Spleen (tissue), 11 donors: ENCODE measurements around the gene IL17RD. TPM values are rescaled to one million over a fixed set of nuclear protein-coding genes. Genes with fewer than 3 reads are reported as not detected.

Source experiments
- DNase-seq: peaks from one replicate; pipeline ENCODE4 v3.0.0-alpha.2; 2020
- H3K27ac ChIP-seq, 8 donors: fragments of 200-600 bp; sonication (generic) in 7 of 8; 1 replicate in 4 of 8; 2 replicates in 4 of 8; pipeline versions ENCODE4 v1.5.0 to v1.8.0; 2016 to 2021; ENCODE audit warnings: inconsistent platforms in 4 of 8, mild to moderate bottlenecking in 4 of 8, moderate library complexity in 1 of 8
- H3K27me3 ChIP-seq, 7 donors: fragments of 200-600 bp; sonication (generic) in 6 of 7; replicated peaks in 1 of 7; 1 replicate in 4 of 7; 2 replicates in 3 of 7; pipeline versions ENCODE4 v1.5.0 to v1.8.0; 2016 to 2021; ENCODE audit warnings: inconsistent platforms in 3 of 7, mild to moderate bottlenecking in 1 of 7
- H3K36me3 ChIP-seq, 6 donors: fragments of 200-600 bp; sonication (generic) in 5 of 6; 1 replicate in 4 of 6; 2 replicates in 2 of 6; pipeline versions ENCODE4 v1.5.0 to v1.8.0; 2016 to 2021; ENCODE audit warnings: inconsistent platforms in 2 of 6
- H3K4me1 ChIP-seq, 6 donors: fragments of 200-600 bp; sonication (generic) in 5 of 6; 1 replicate in 3 of 6; 2 replicates in 3 of 6; pipeline versions ENCODE4 v1.5.0 to v1.8.0; 2016 to 2021; ENCODE audit warnings: inconsistent platforms in 3 of 6
- H3K4me3 ChIP-seq, 8 donors: fragments of 200-600 bp; sonication (generic) in 7 of 8; 1 replicate in 4 of 8; 2 replicates in 4 of 8; pipeline versions ENCODE4 v1.5.0 to v1.8.0; 2016 to 2021; ENCODE audit warnings: inconsistent platforms in 4 of 8, mild to moderate bottlenecking in 4 of 8, moderate library complexity in 2 of 8
- H3K9me3 ChIP-seq, 8 donors: fragments of 200-600 bp; sonication (generic) in 7 of 8; 1 replicate in 4 of 8; 2 replicates in 4 of 8; pipeline versions ENCODE4 v1.5.0 to v1.8.0; 2016 to 2021; ENCODE audit warnings: inconsistent platforms in 4 of 8
- CTCF ChIP-seq, 11 experiments: fragments of 200-600 bp in 7 of 11; fragments of 450-650 bp in 4 of 11; sonication (generic) in 4 of 11; IDR thresholded peaks in 8 of 11; conservative IDR thresholded peaks in 3 of 11; 1 replicate in 7 of 11; 2 replicates in 4 of 11; pipeline versions ENCODE4 v1.4.0 to v1.8.0; 2016 to 2021; ENCODE audit warnings: antibody characterized with exemption in 11 of 11, inconsistent platforms in 4 of 11, mild to moderate bottlenecking in 1 of 11
- POLR2A ChIP-seq, 3 donors: fragments of 450-650 bp; IDR thresholded peaks; one replicate each; pipeline ENCODE4 v1.5.1; 2017; ENCODE audit warnings: antibody characterized with exemption in 3 of 3, mild to moderate bottlenecking in 1 of 3
- POLR2AphosphoS5 ChIP-seq, 3 donors: sonication (generic); formaldehyde crosslinking; IDR thresholded peaks; one replicate each; pipeline ENCODE4 v1.5.1; 2017; ENCODE audit warnings: antibody characterized with exemption in 3 of 3
- WGBS, 5 donors: extraction: QIAGEN DNeasy Blood & Tissue Kit in 3 of 5; methylation state at CpG; one replicate each; pipeline versions ENCODE4 v1.1.5 to v1.1.7; 2013 to 2018; 5-methylcytosine and 5-hydroxymethylcytosine counted together
- intact Hi-C: fragments of 100-400 bp; cut with DNase I; formaldehyde crosslinking; loops from one replicate; pipeline ENCODE4 v1.15.0; 2023; ENCODE audit warnings: low total_unique reads
- polyA plus RNA-seq, 3 donors: library from polyadenylated mRNA; stranded (reverse); fragments of 200-250 nt; gene quantifications; one replicate each; pipeline ENCODE4 v1.2.1, GENCODE V29; 2013
- total RNA-seq, 7 donors: library from RNA; depleted of rRNA in 3 of 7; stranded (reverse); fragments of >200 nt in 3 of 7; fragmentation: NEBNext Ultra II Directional in 4 of 7; extraction: Animal tissue kit (Norgen Biotek cat#: 25700) in 4 of 7; gene quantifications; one replicate each; pipeline versions ENCODE4 v1.1.0 to v1.2.1, GENCODE V29; 2016 to 2021
- donor health status: healthy with polysubstance abuse.
- donor health status: DM: no; HTN: no; CAD: no; lungs with moderate emphysema.
- donor health status: DM: no; HTN: no; CAD: no.
- donor health status: Bipolar disorder and iron deficiency.
- donor health status: healthy.
- donor health status: DM: no; HTN: no; CAD: no.
- donor health status: DM: yes; HTN: yes; CAD: no.

Gene IL17RD
- total and polyA plus RNA-seq, 10 donors, result 0.20 to 15.9 (median 2.8) TPM

- Histone ChIP-seq H3K9me3 (no peaks in the 10 kb centered on the region), H3K27me3 (peaks cover 0 to 82% (median 17%) of the 10 kb centered on the region in 7 donors), H3K36me3 (no peaks in the 10 kb centered on the region), H3K4me1 (peaks cover 12 to 62% (median 39%) of the 10 kb centered on the region in 6 donors), H3K4me3 (no peak overlapping the region), H3K27ac (peak overlapping the region in 5 of 8 donors; percentile 6 to 56 (median 34))
- 51 to 57% (median 53%) methylated on average over 5 of the region's 5 CpGs for WGBS, 5 donors
- TF ChIP-seq POLR2AphosphoS5 (IDR thresholded peaks at IDR 0.05) (no peak), CTCF (IDR thresholded peaks at IDR 0.05 in 8 of 11, conservative IDR thresholded peaks at IDR 0.05 in 3 of 11) (no peak)
- DNase-seq, result no peak
- intact Hi-C loops, result no loop called here
Measured at GRCh38 chr3:57160765-57161538, 4.2 kb downstream of the IL17RD start.

GRCh38 chr3:57160076-57160764 is 4.9 kb downstream of the IL17RD start:
- Histone ChIP-seq H3K36me3 (no peaks in the 10 kb centered on the region), H3K9me3 (no peaks in the 10 kb centered on the region), H3K27ac (peak overlapping the region in 5 of 8 donors; percentile 11 to 56 (median 34)), H3K4me3 (no peak overlapping the region), H3K4me1 (peaks cover 12 to 56% (median 38%) of the 10 kb centered on the region in 6 donors), H3K27me3 (peaks cover 0 to 78% (median 17%) of the 10 kb centered on the region in 7 donors)
- no peak for DNase-seq
- TF ChIP-seq POLR2AphosphoS5 (IDR thresholded peaks at IDR 0.05), result peak in 1 of 3 donors; percentile 51
- no peak for TF ChIP-seq POLR2A (IDR thresholded peaks at IDR 0.05)
- no peak for TF ChIP-seq CTCF (IDR thresholded peaks at IDR 0.05 in 8 of 11, conservative IDR thresholded peaks at IDR 0.05 in 3 of 11)
- intact Hi-C loops, result no loop called here
- WGBS, 5 donors, result 68 to 75% (median 73%) methylated on average over 8 of the region's 8 CpGs

DNA sequence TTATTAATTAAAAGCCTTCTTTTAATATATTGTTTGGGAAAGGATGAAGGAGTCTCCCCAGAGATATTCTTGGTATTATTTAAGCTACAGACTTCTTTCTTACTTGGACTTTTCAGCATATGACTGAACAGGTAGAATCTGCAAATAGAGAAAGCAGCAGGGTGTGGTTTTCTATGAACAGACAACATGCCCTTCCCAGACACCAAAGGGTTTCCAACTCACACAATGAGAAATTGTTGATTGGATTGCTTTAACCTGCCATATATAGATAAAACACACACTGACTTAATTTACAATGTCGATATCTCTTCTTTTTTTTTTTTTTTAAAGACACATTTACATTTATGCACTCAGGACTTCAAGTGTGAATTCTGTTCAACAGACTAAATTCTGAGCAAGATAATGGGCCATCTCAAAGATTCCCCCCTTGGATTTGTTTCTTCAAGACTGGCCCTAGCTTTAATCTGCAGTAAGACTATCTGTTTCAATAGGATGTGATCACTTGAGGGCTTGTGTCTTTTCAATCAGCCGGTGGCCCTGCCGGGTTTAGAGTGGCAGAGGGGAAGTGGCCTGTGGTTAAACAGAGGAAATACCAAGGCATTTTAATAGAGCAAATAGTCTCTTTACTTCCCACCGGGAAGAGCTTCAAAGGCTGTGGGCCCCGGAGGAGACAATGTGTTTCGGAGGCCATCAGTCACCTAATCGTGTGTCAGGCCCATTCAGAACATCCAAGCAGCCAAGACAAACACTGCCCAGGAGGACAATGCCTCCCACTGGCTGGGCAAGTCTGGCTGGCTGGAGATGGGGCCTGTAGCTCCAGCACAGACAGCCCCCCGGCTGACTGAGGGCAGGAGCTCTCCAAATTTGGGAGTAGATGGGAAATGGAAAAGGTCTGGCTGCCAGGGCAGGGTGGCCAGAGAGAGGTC is 6.1 kb downstream of the IL17RD start:
- Histone ChIP-seq H3K4me3 (no peak overlapping the region), H3K4me1 (peaks cover 5 to 45% (median 29%) of the 10 kb centered on the region in 6 donors), H3K36me3 (no peaks in the 10 kb centered on the region), H3K27me3 (peaks cover 0 to 77% (median 7%) of the 10 kb centered on the region in 7 donors), H3K27ac (peak overlapping the region in 5 of 8 donors; percentile 11 to 53 (median 34)), H3K9me3 (no peaks in the 10 kb centered on the region)
- no peak for TF ChIP-seq CTCF (IDR thresholded peaks at IDR 0.05 in 8 of 11, conservative IDR thresholded peaks at IDR 0.05 in 3 of 11)
- peak in 1 of 3 donors; percentile 24 for TF ChIP-seq POLR2AphosphoS5 (IDR thresholded peaks at IDR 0.05)
- no peak for TF ChIP-seq POLR2A (IDR thresholded peaks at IDR 0.05)
- no peak for DNase-seq
- intact Hi-C loops, result no loop called here
- 4 to 12% (median 8%) methylated on average over 7 to 8 of the region's 8 CpGs for WGBS, 5 donors
